IMR-90 (cell line): ENCODE data around the gene PPP1R8.

Source experiments
- CTCF ChIP-seq: conservative IDR thresholded peaks from 2 replicates; pipeline ENCODE4 v1.5.1; 2012; ENCODE audit warnings: mild to moderate bottlenecking, low read depth, low read length, improper control_type of control experiment
- POLR2A ChIP-seq: IDR thresholded peaks from 2 replicates; pipeline ENCODE4 v1.6.1; 2012; ENCODE audit warnings: mild to moderate bottlenecking, low read depth, low read length
- RAD21 ChIP-seq: IDR thresholded peaks from 2 replicates; pipeline ENCODE4 v1.6.1; 2012; ENCODE audit warnings: low read length, improper control_type of control experiment
- RFX5 ChIP-seq: IDR thresholded peaks from 2 replicates; pipeline ENCODE4 v1.8.0; 2012; ENCODE audit warnings: low read depth, mild to moderate bottlenecking, low read length, moderate library complexity

GRCh38 chr1:27886744-27887143, 56.2 kb downstream of the PPP1R8 start:
- no peak for TF ChIP-seq CTCF
- no peak for TF ChIP-seq POLR2A
- TF ChIP-seq RFX5 = no peak
- TF ChIP-seq RAD21 = no peak
